HCT116 (cell line): Measurements from ENCODE around the gene RAN.

Experiments used
- CTCF ChIP-seq, 3 experiments: fragments of 200-600 bp in 1 of 3; sonication (generic) in 1 of 3; IDR thresholded peaks in 2 of 3; conservative IDR thresholded peaks in 1 of 3; 2 replicates each; pipeline ENCODE4 v1.5.1; 2012 to 2017; ENCODE audit warnings: low read depth in 2 of 3, low read length in 2 of 3, antibody characterized with exemption in 1 of 3, borderline replicate concordance in 1 of 3, control low read depth in 1 of 3, mild to moderate bottlenecking in 1 of 3, mixed read lengths in 1 of 3, mixed run types in 1 of 3, moderate library complexity in 1 of 3; ENCODE audit not compliant: insufficient read depth in 1 of 3
- SP1 ChIP-seq: IDR thresholded peaks from 2 replicates; pipeline ENCODE4 v1.6.1; 2012; ENCODE audit warnings: low read depth
- TCF7L2 ChIP-seq: IDR thresholded peaks from 2 replicates; pipeline ENCODE4 v1.7.0; 2011; ENCODE audit warnings: borderline replicate concordance, inconsistent platforms; ENCODE audit not compliant: insufficient read depth, insufficient read length; ENCODE audit errors: extremely low read depth
- YY1 ChIP-seq: IDR thresholded peaks from 2 replicates; pipeline ENCODE4 v1.6.1; 2011; ENCODE audit warnings: low read length, low read depth, moderate library complexity, mild to moderate bottlenecking; ENCODE audit not compliant: insufficient replicate concordance; ENCODE audit errors: extremely low read depth

DNA sequence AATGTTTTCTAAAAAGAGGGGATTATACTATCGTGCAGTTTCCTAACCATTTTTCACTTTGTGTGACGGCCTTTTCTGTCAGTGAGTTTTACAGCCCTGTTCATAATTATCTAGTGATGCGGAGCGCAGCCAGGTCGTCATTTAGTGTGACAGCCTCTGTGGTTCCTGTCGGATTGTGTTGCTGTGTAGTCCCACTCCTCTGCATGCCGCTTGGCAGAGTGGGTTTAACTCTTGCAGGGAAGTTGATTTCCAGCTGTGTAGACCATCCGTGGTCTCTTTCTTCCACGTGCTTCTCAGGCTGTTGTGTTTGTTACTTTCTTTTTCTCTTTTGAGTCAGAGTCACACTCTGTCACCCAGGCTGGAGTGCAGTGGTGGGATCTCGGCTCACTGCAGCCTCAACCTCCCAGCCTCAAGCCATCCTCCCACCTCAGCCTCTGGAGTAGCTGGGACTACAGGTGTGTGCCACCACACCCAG lies 8.6 kb downstream of the RAN start:
- TF ChIP-seq YY1 (no peak), CTCF (IDR thresholded peaks at IDR 0.05 in 2 of 3, conservative IDR thresholded peaks at IDR 0.05 in 1 of 3; ENCODE audit: borderline replicate concordance in 1 of 3, insufficient read depth in 1 of 3, low read depth in 2 of 3, low read length in 2 of 3) (no peak), SP1 (no peak), TCF7L2 (no peak)
